Measurements from ENCODE around the gene CNPY4. TPM values are rescaled to one million over a fixed set of nuclear protein-coding genes. Genes with fewer than 3 reads are reported as not detected.

Gene CNPY4
- total RNA-seq, 4 donors from 2014 or later: 0.87 to 5.3 (median 3.1) TPM

- peak overlapping the region; percentile 82 to 93 (median 90) for H3K27ac ChIP-seq
- H3K9me3 ChIP-seq: no peaks in the 10 kb centered on the region
- DNase-seq: no peak
- WGBS, 2 donors: 70 to 80% methylated on average over 2 to 13 of the region's 16 CpGs
- intact Hi-C loops (cut with DNase I): no loop called here
- H3K4me1 ChIP-seq: peaks cover 15 to 67% (median 28%) of the 10 kb centered on the region in 3 donors
- peaks cover 14 to 54% (median 22%) of the 10 kb centered on the region in 3 donors for H3K36me3 ChIP-seq
- no peaks in the 10 kb centered on the region for H3K27me3 ChIP-seq
- TF ChIP-seq CTCF (IDR thresholded peaks at IDR 0.05): no peak
- TF ChIP-seq POLR2A (IDR thresholded peaks at IDR 0.05): no peak
- peak overlapping the region in 1 of 4 donors; percentile 98 for H3K4me3 ChIP-seq
Measured at GRCh38 chr7:100156331-100157068, 37.1 kb downstream of the CNPY4 start.

- Histone ChIP-seq H3K4me1 (peaks cover 15 to 65% (median 25%) of the 10 kb centered on the region in 3 donors), H3K27ac (peak overlapping the region; percentile 82 to 93 (median 90)), H3K27me3 (no peaks in the 10 kb centered on the region), H3K9me3 (no peaks in the 10 kb centered on the region), H3K4me3 (peak overlapping the region in 3 of 4 donors; percentile 51 to 98 (median 94)), H3K36me3 (peaks cover 14 to 49% (median 22%) of the 10 kb centered on the region in 3 donors)
- no peak for DNase-seq
- WGBS, 2 donors: no CpG with 5 or more reads among the region's 5 CpGs
- TF ChIP-seq CTCF (IDR thresholded peaks at IDR 0.05) (no peak), POLR2A (IDR thresholded peaks at IDR 0.05) (no peak)
- intact Hi-C loops (cut with DNase I): no loop called here
Measured at GRCh38 chr7:100157069-100157333, 37.6 kb downstream of the CNPY4 start.

GRCh38 chr7:100157334-100158228 lies 38.1 kb downstream of the CNPY4 start:
- TF ChIP-seq CTCF (IDR thresholded peaks at IDR 0.05) (peak in 1 of 6 experiments; percentile 10), POLR2A (IDR thresholded peaks at IDR 0.05) (no peak)
- Histone ChIP-seq H3K27ac (peak overlapping the region; percentile 82 to 93 (median 90)), H3K4me1 (peaks cover 15 to 66% (median 26%) of the 10 kb centered on the region in 3 donors), H3K4me3 (peak overlapping the region; percentile 51 to 98 (median 93)), H3K36me3 (peaks cover 14 to 46% (median 22%) of the 10 kb centered on the region in 3 donors), H3K9me3 (no peaks in the 10 kb centered on the region), H3K27me3 (no peaks in the 10 kb centered on the region)
- intact Hi-C loops (cut with DNase I): no loop called here
- DNase-seq: no peak
- WGBS, 2 donors: 12 to 18% methylated on average over 6 to 9 of the region's 32 CpGs

- peaks cover 15 to 66% (median 34%) of the 10 kb centered on the region in 3 donors for H3K4me1 ChIP-seq
- peaks cover 14 to 37% (median 22%) of the 10 kb centered on the region in 3 donors for H3K36me3 ChIP-seq
- DNase-seq: peak; percentile 44
- intact Hi-C loops (cut with DNase I): no loop called here
- peaks cover 0 to 3% (median 0%) of the 10 kb centered on the region in 4 donors for H3K27me3 ChIP-seq
- no peak for TF ChIP-seq CTCF (IDR thresholded peaks at IDR 0.05)
- peak in 2 of 4 donors; percentile 45 to 60 for TF ChIP-seq POLR2A (IDR thresholded peaks at IDR 0.05)
- 0 to 1% methylated on average over 11 to 27 of the region's 87 CpGs for WGBS, 2 donors
- peak within 1 kb of the TSS; percentile 82 to 93 (median 90) for H3K27ac ChIP-seq
- H3K9me3 ChIP-seq: no peaks in the 10 kb centered on the region
- peak within 1 kb of the TSS; percentile 51 to 98 (median 93) for H3K4me3 ChIP-seq
Measured at GRCh38 chr7:100158229-100159098, 39.0 kb downstream of the CNPY4 start, which contains the start of gene TRAPPC14. TSS of gene TRAPPC14 (minus strand) at chr7:100158723. CDS start at chr7:100158499, 224 bp downstream.

All from esophagus squamous epithelium (tissue), 5 donors.